Trophoblast cell (in vitro differentiated cells and primary cell): ENCODE results near the gene GON4L.
"Not testable (repeated sequence)": the region's sequence is repeated elsewhere in the genome, so short reads cannot be mapped to it uniquely, and the experiment has no call there.

Source experiments
- DNase-seq, 2 donors: peaks; one replicate each; pipeline ENCODE4 v3.0.0-alpha.2; 2016
- H2AFZ ChIP-seq: 2 replicates; pipeline ENCODE4 v1.6.1; 2013; ENCODE audit warnings: low read length, moderate library complexity, mild to moderate bottlenecking; ENCODE audit not compliant: insufficient read depth, poor library complexity
- H2AK5ac ChIP-seq: 2 replicates; pipeline ENCODE4 v1.6.1; 2013; ENCODE audit warnings: mild to moderate bottlenecking, low read length
- H2BK120ac ChIP-seq: 2 replicates; pipeline ENCODE4 v1.6.1; 2013; ENCODE audit warnings: low read length, mild to moderate bottlenecking, moderate library complexity; ENCODE audit not compliant: insufficient read depth, poor library complexity
- H2BK12ac ChIP-seq: 2 replicates; pipeline ENCODE4 v1.6.1; 2013; ENCODE audit warnings: mild to moderate bottlenecking, low read length, moderate library complexity
- H2BK5ac ChIP-seq: 2 replicates; pipeline ENCODE4 v1.6.1; 2013; ENCODE audit warnings: low read length, low read depth, moderate library complexity, mild to moderate bottlenecking; ENCODE audit not compliant: poor library complexity
- H3K14ac ChIP-seq: 2 replicates; pipeline ENCODE4 v1.6.1; 2013; ENCODE audit warnings: mild to moderate bottlenecking, low read length
- H3K18ac ChIP-seq: 2 replicates; pipeline ENCODE4 v1.6.1; 2013; ENCODE audit warnings: mild to moderate bottlenecking, low read length
- H3K23ac ChIP-seq: 2 replicates; pipeline ENCODE4 v1.6.1; 2013; ENCODE audit warnings: low read length
- H3K27ac ChIP-seq: 2 replicates; pipeline ENCODE4 v1.5.1; 2013; ENCODE audit warnings: low read depth, mild to moderate bottlenecking, inconsistent platforms, low read length, moderate library complexity
- H3K27me3 ChIP-seq: 2 replicates; pipeline ENCODE4 v1.6.1; 2013; ENCODE audit warnings: inconsistent platforms, mild to moderate bottlenecking, low read length, moderate library complexity; ENCODE audit not compliant: insufficient read depth
- H3K36me3 ChIP-seq, 2 experiments: 1 replicate in 1 of 2; 2 replicates in 1 of 2; pipeline ENCODE4 v1.6.1; 2013; ENCODE audit warnings: low read length in 2 of 2, mild to moderate bottlenecking in 2 of 2, moderate library complexity in 1 of 2; ENCODE audit not compliant: insufficient read depth in 2 of 2, control insufficient read depth in 1 of 2
- H3K4ac ChIP-seq: 2 replicates; pipeline ENCODE4 v1.6.1; 2013; ENCODE audit warnings: low read depth, mild to moderate bottlenecking, low read length, moderate library complexity
- H3K4me1 ChIP-seq, 2 experiments: 1 replicate in 1 of 2; 2 replicates in 1 of 2; pipeline ENCODE4 v1.6.1; 2013; ENCODE audit warnings: low read length in 2 of 2, mild to moderate bottlenecking in 2 of 2, moderate library complexity in 1 of 2; ENCODE audit not compliant: insufficient read depth in 2 of 2, control insufficient read depth in 1 of 2
- H3K4me2 ChIP-seq: 2 replicates; pipeline ENCODE4 v1.6.1; 2013; ENCODE audit warnings: inconsistent platforms, mild to moderate bottlenecking, low read length, moderate library complexity
- H3K4me3 ChIP-seq: 2 replicates; pipeline ENCODE4 v1.5.1; 2013; ENCODE audit warnings: mild to moderate bottlenecking, low read depth, low read length, inconsistent platforms
- H3K79me1 ChIP-seq: one replicate; pipeline ENCODE4 v1.6.1; 2013; ENCODE audit warnings: low read length
- H3K79me2 ChIP-seq: 2 replicates; pipeline ENCODE4 v1.6.1; 2013; ENCODE audit warnings: low read length, mild to moderate bottlenecking; ENCODE audit not compliant: control insufficient read depth, insufficient read depth, poor library complexity
- H3K9ac ChIP-seq: 2 replicates; pipeline ENCODE4 v1.6.1; 2013; ENCODE audit warnings: mild to moderate bottlenecking, low read length
- H3K9me3 ChIP-seq: 2 replicates; pipeline ENCODE4 v1.6.1; 2013; ENCODE audit warnings: low read depth, mild to moderate bottlenecking, control low read depth, inconsistent platforms, low read length; ENCODE audit not compliant: insufficient read depth
- H4K12ac ChIP-seq: 2 replicates; pipeline ENCODE4 v1.6.1; 2013; ENCODE audit warnings: low read depth, mild to moderate bottlenecking, low read length, moderate library complexity
- H4K8ac ChIP-seq: 2 replicates; pipeline ENCODE4 v1.6.1; 2013; ENCODE audit warnings: low read depth, mild to moderate bottlenecking, low read length, moderate library complexity
- H4K91ac ChIP-seq: one replicate; pipeline ENCODE4 v1.6.1; 2013; ENCODE audit warnings: low read depth, mild to moderate bottlenecking, low read length, moderate library complexity
- WGBS: extraction: QIAGEN DNeasy Blood & Tissue Kit; methylation state at CpG from one replicate; pipeline ENCODE4 v1.1.7; 2013; ENCODE audit warnings: missing lambda C conversion rate; ENCODE audit not compliant: insufficient read length, insufficient coverage; ENCODE audit errors: extremely low coverage; 5-methylcytosine and 5-hydroxymethylcytosine counted together

Gene GON4L

GRCh38 chr1:155760751-155761475, 96.1 kb downstream of the GON4L start:
- H2BK5ac ChIP-seq = no peak overlapping the region
- H3K14ac ChIP-seq = no peak overlapping the region
- no peak overlapping the region for H3K18ac ChIP-seq
- H3K9me3 ChIP-seq = no peaks in the 10 kb centered on the region
- no peak overlapping the region for H2BK120ac ChIP-seq
- no peak overlapping the region for H3K4ac ChIP-seq
- no peaks in the 10 kb centered on the region for H3K79me1 ChIP-seq
- H3K4me2 ChIP-seq = no peak overlapping the region
- H3K9ac ChIP-seq = no peak overlapping the region
- H3K79me2 ChIP-seq = no peaks in the 10 kb centered on the region
- no peaks in the 10 kb centered on the region for H3K27me3 ChIP-seq
- H2BK12ac ChIP-seq = no peak overlapping the region
- H3K4me1 ChIP-seq = peaks cover 0 to 3% of the 10 kb centered on the region in 2 experiments
- H3K27ac ChIP-seq = no peak overlapping the region
- no peak overlapping the region for H2AK5ac ChIP-seq
- no peak for DNase-seq
- H4K91ac ChIP-seq = no peak overlapping the region
- no peak overlapping the region for H2AFZ ChIP-seq
- no peak overlapping the region for H3K4me3 ChIP-seq
- no peak overlapping the region for H4K8ac ChIP-seq
- H4K12ac ChIP-seq = no peak overlapping the region
- no peak overlapping the region for H3K23ac ChIP-seq
- peaks cover 46 to 57% of the 10 kb centered on the region in 2 experiments for H3K36me3 ChIP-seq
- no CpG with 5 or more reads among the region's 2 CpGs for WGBS

GRCh38 chr1:155759966-155760630, 96.9 kb downstream of the GON4L start:
- H4K12ac ChIP-seq = no peak overlapping the region
- peaks cover 42 to 50% of the 10 kb centered on the region in 2 experiments for H3K36me3 ChIP-seq
- H3K27me3 ChIP-seq = no peaks in the 10 kb centered on the region
- peaks cover 0 to 3% of the 10 kb centered on the region in 2 experiments for H3K4me1 ChIP-seq
- H2BK5ac ChIP-seq = no peak overlapping the region
- no CpG with 5 or more reads among the region's 4 CpGs for WGBS
- H4K91ac ChIP-seq = no peak overlapping the region
- no peak overlapping the region for H3K14ac ChIP-seq
- no peak overlapping the region for H3K4me2 ChIP-seq
- H3K4me3 ChIP-seq = no peak overlapping the region
- no peak overlapping the region for H3K9ac ChIP-seq
- no peak overlapping the region for H3K4ac ChIP-seq
- no peak overlapping the region for H3K27ac ChIP-seq
- H2BK12ac ChIP-seq = no peak overlapping the region
- H4K8ac ChIP-seq = no peak overlapping the region
- no peak overlapping the region for H2AK5ac ChIP-seq
- no peak overlapping the region for H2AFZ ChIP-seq
- no peak overlapping the region for H2BK120ac ChIP-seq
- no peaks in the 10 kb centered on the region for H3K9me3 ChIP-seq
- peak; percentile 28 to 84 for DNase-seq
- H3K79me1 ChIP-seq = no peaks in the 10 kb centered on the region
- H3K18ac ChIP-seq = no peak overlapping the region
- no peak overlapping the region for H3K23ac ChIP-seq
- no peaks in the 10 kb centered on the region for H3K79me2 ChIP-seq

GRCh38 chr1:155759017-155759416, 98.0 kb downstream of the GON4L start:
- not testable (repeated sequence) for H3K18ac ChIP-seq, H3K4me2 ChIP-seq, H3K9me3 ChIP-seq, H2AFZ ChIP-seq, H3K14ac ChIP-seq, DNase-seq, H4K91ac ChIP-seq, H2BK12ac ChIP-seq, H4K12ac ChIP-seq, H2BK120ac ChIP-seq, H2AK5ac ChIP-seq, H3K4ac ChIP-seq, H4K8ac ChIP-seq, H3K79me1 ChIP-seq, H3K9ac ChIP-seq, H3K27ac ChIP-seq, H3K23ac ChIP-seq, H3K27me3 ChIP-seq, H3K4me3 ChIP-seq, H3K79me2 ChIP-seq, H3K4me1 ChIP-seq, H2BK5ac ChIP-seq
- H3K36me3 ChIP-seq = peaks cover 44 to 49% of the 10 kb centered on the region in 2 experiments
- no CpG with 5 or more reads among the region's 3 CpGs for WGBS

- H2AK5ac ChIP-seq, DNase-seq, H3K23ac ChIP-seq, H2BK120ac ChIP-seq, H3K18ac ChIP-seq, H3K79me2 ChIP-seq, H3K4ac ChIP-seq, H3K79me1 ChIP-seq, H2AFZ ChIP-seq, H2BK5ac ChIP-seq, H2BK12ac ChIP-seq, H3K4me3 ChIP-seq, H4K8ac ChIP-seq, H3K9me3 ChIP-seq, H3K27me3 ChIP-seq, H4K12ac ChIP-seq, H3K4me2 ChIP-seq, H3K27ac ChIP-seq, H3K4me1 ChIP-seq, H3K9ac ChIP-seq, H4K91ac ChIP-seq, H3K14ac ChIP-seq: not testable (repeated sequence)
- no CpG with 5 or more reads among the region's 5 CpGs for WGBS
- peaks cover 29 to 36% of the 10 kb centered on the region in 2 experiments for H3K36me3 ChIP-seq
Measured at GRCh38 chr1:155748141-155748540, 108.9 kb downstream of the GON4L start.
